GM12891 (cell line): ENCODE results near the gene ATAD2B.

Experiments used
- DNase-seq: peaks from one replicate; pipeline ENCODE4 v3.0.0; 2011; ENCODE audit warnings: low spot score; ENCODE audit not compliant: insufficient read length
- FAIRE-seq: peaks from 2 replicates; lab custom pipeline; 2011; peaks lifted over from hg19 to GRCh38; lab: Jason Lieb, UNC
- PAX5 ChIP-seq: IDR thresholded peaks from 2 replicates; pipeline ENCODE4 v1.6.1; 2011; ENCODE audit warnings: low read length, moderate library complexity, mild to moderate bottlenecking; ENCODE audit not compliant: insufficient read depth, severe bottlenecking
- POLR2A ChIP-seq: IDR thresholded peaks from 2 replicates; pipeline ENCODE4 v1.6.1; 2011; ENCODE audit warnings: low read depth, low read length, control low read depth
- POLR2AphosphoS5 ChIP-seq: IDR thresholded peaks from 2 replicates; pipeline ENCODE4 v1.6.1; 2011; ENCODE audit warnings: low read depth, low read length, control low read depth
- POU2F2 ChIP-seq: IDR thresholded peaks from 2 replicates; pipeline ENCODE4 v1.6.1; 2011; ENCODE audit warnings: low read depth, mild to moderate bottlenecking, control low read depth, low read length, moderate library complexity
- SPI1 ChIP-seq: IDR thresholded peaks from 2 replicates; pipeline ENCODE4 v1.6.1; 2011; ENCODE audit warnings: low read depth, low read length, control low read depth
- TAF1 ChIP-seq: IDR thresholded peaks from 2 replicates; pipeline ENCODE4 v1.6.1; 2011; ENCODE audit warnings: low read depth, low read length, control low read depth

ATAD2B gene

DNA sequence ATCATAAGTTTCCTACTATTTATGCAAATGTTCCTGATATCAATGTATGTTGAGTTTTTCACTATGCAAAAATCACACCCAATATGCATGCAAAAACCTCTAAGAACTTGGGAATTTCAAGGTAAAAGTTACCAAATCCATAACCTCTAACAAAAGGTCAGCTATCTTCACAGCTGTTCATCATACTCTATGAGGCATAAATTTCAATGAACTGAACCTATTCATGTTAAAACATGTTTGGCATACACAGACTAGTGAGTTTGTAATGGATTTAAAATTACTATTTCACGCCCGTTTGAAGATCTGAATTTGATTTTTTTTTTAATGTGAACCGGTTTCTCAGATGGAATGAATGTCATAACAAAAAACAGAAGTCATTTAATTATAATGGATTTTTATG, 100.2 kb downstream of the ATAD2B start:
- DNase-seq = no peak
- TF ChIP-seq POLR2AphosphoS5 = no peak
- TF ChIP-seq POU2F2 = no peak
- TF ChIP-seq PAX5 = no peak
- TF ChIP-seq TAF1 = no peak
- no peak for TF ChIP-seq POLR2A
- TF ChIP-seq SPI1 = no peak
- no peak for FAIRE-seq

- no peak for TF ChIP-seq POLR2A
- TF ChIP-seq POU2F2 = no peak
- TF ChIP-seq SPI1 = no peak
- no peak for DNase-seq
- FAIRE-seq = peak; percentile 51
Measured at GRCh38 chr2:23826040-23826439, 100.9 kb downstream of the ATAD2B start.

DNA sequence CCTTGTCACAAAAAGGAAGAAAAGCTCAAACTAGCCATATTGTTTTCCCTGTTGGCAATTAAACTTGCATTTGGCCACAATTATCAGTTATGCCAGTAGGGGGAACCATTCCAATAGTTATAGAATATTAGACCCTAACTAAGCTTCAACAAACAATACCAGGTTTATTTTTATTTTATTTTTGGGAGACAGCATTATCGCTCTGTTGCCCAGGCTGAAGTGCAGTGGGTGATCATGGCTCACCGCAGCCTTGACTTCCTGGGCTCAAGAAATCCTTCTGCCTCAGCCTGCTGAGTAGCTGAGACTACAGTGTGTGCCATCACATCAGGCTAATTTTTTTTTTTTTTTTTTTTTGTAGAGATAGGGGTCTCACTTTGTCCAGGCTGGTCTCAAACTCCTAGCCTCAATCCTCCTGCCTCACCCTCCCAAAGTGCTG, 102.1 kb downstream of the ATAD2B start:
- DNase-seq = no peak
- no peak for TF ChIP-seq POU2F2
- no peak for TF ChIP-seq TAF1
- TF ChIP-seq PAX5 = no peak
- TF ChIP-seq SPI1 = no peak
- TF ChIP-seq POLR2AphosphoS5 = no peak
- TF ChIP-seq POLR2A = no peak
- peak; percentile 51 for FAIRE-seq

GRCh38 chr2:23823863-23824262, 103.1 kb downstream of the ATAD2B start:
- no peak for DNase-seq
- TF ChIP-seq POLR2A = no peak
- TF ChIP-seq POLR2AphosphoS5 = no peak
- no peak for TF ChIP-seq POU2F2
- FAIRE-seq = no peak

DNA sequence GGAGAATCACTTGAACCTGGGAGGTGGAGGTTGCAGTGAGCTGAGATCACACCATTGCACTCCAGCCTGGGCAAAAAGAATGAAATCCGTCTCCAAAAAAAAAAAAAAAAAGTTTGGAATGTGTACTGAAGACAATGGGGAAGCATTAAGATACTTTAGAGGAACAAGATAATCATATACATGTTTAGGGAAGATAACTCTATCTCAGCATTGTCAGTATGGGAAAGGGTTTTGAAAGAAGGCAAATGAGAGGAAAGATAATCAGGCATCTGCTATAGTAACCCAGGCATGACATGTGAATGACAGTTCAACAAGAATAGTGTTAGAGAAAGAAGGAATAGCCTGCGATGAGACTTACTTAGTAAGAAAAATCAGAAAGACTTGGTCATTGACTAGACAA, 112.0 kb downstream of the ATAD2B start:
- no peak for DNase-seq
- no peak for TF ChIP-seq POLR2A
- no peak for TF ChIP-seq POLR2AphosphoS5
- no peak for TF ChIP-seq PAX5
- no peak for TF ChIP-seq TAF1
- no peak for TF ChIP-seq POU2F2
- no peak for FAIRE-seq

- TF ChIP-seq TAF1 (no peak), PAX5 (no peak), SPI1 (no peak), POLR2A (no peak), POLR2AphosphoS5 (no peak), POU2F2 (no peak)
- FAIRE-seq = no peak
Measured at GRCh38 chr2:23813438-23813837, 113.5 kb downstream of the ATAD2B start.

DNA sequence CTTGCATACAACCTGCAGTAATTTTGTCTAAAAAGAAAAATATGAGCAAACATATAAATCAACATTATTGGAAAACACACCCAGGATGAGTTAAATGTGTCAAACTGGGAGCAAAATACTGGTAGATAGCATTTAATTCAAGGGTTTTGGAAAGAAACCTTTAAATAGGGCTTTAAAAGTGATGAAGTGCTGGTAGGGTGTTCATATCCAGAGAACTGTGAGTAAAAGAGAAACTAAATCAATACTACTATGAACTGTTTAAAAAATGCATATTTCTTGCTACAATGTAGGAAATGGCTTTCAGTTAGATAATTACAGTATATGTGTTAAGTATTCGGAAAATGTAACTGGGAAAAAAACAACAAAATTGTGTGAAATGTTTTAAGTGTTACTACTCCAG, 117.8 kb downstream of the ATAD2B start:
- FAIRE-seq = no peak
- DNase-seq = no peak
- TF ChIP-seq POU2F2 = no peak
- TF ChIP-seq TAF1 = no peak
- no peak for TF ChIP-seq POLR2A
- TF ChIP-seq PAX5 = no peak
- no peak for TF ChIP-seq POLR2AphosphoS5
- no peak for TF ChIP-seq SPI1

More at GRCh38 chr2:23813438-23813837, 113.5 kb downstream of the ATAD2B start:
- no peak for DNase-seq

DNA sequence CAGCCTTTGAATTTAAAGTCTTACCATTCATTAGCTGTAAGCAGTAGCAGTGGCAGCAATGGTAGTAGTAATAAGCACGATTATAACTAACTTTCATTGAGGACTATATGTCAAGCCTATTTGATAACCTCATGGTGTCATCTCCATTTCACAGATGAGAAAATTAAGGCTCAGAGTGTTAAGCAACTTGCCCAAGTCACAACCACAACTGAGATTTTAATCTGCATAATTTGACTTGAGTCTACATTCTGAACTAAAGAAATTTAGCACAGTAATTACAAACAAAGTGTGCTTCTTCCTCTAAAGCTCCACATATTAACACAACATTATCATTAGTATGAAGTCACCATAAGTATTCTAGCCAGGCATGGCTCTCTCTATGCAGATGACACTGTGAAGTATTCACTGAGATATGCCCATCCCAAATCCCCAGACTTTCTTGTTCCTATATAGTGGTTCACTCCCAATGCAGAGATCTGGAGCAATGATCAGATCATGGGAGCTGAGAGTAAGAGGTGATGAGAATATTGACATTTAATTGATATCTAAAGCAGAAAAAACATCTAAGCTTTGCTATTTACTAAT, 120.2 kb downstream of the ATAD2B start:
- FAIRE-seq = no peak

GRCh38 chr2:23806201-23806600, 120.7 kb downstream of the ATAD2B start:
- TF ChIP-seq TAF1 (no peak), SPI1 (no peak), PAX5 (no peak), POLR2AphosphoS5 (no peak), POU2F2 (no peak), POLR2A (no peak)
- FAIRE-seq (no peak), DNase-seq (no peak)

More for the DNA sequence above, 120.2 kb downstream of the ATAD2B start:
- TF ChIP-seq POLR2A (no peak), POU2F2 (no peak), SPI1 (no peak), POLR2AphosphoS5 (no peak), PAX5 (no peak), TAF1 (no peak)
- no peak for DNase-seq

DNA sequence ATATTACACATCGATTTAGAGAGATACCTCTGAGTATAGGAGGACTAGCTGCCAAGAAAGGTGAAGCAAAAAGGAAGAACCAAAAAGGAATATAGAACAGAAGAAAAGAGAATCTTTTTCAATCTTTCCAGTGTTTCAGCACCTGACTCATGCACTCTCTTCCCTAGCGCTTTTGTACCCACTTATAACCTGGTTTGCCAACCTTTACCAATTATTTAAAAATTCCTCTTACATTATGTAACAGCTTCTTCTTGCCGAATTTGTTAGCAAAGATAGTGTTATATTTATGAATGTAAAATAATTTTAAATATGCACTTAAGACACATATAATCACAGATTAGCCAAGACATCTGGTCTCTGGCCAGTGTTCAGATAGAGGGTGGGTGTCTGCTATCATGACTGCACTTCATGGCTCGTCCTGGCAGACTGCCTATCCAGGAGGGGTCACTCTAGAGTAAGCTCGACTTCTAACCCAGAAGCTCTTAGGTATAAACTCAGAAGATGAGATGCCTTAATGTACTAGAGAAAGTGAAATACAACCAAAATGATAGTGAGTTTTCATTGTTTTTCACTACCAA, 122.9 kb downstream of the ATAD2B start:
- FAIRE-seq (no peak), DNase-seq (no peak)
- TF ChIP-seq POU2F2 (no peak), SPI1 (no peak), POLR2A (no peak), TAF1 (no peak), POLR2AphosphoS5 (no peak), PAX5 (no peak)
